H9 (cell line): Measurements from ENCODE around the gene WNT5B. TPM values are rescaled to one million over a fixed set of nuclear protein-coding genes. Genes with fewer than 3 reads are reported as not detected.

ENCODE experiments used
- DNase-seq: peaks from one replicate; pipeline ENCODE4 v3.0.0-alpha.2; 2017
- H2AFZ ChIP-seq: one replicate; pipeline ENCODE4 v1.6.1; 2013; ENCODE audit warnings: mild to moderate bottlenecking, low read length, control low read depth, moderate library complexity
- H2AK5ac ChIP-seq: 2 replicates; pipeline ENCODE4 v1.6.1; 2013; ENCODE audit warnings: low read length, control low read depth, mixed read lengths; ENCODE audit not compliant: insufficient read length
- H2BK120ac ChIP-seq: one replicate; pipeline ENCODE4 v1.6.1; 2013; ENCODE audit warnings: low read depth, mild to moderate bottlenecking, low read length, control low read depth, inconsistent platforms; ENCODE audit not compliant: poor library complexity, severe bottlenecking
- H2BK12ac ChIP-seq: 2 replicates; pipeline ENCODE4 v1.6.1; 2013; ENCODE audit warnings: low read length, control low read depth, mixed read lengths, low read depth; ENCODE audit not compliant: insufficient read length
- H2BK15ac ChIP-seq: 2 replicates; pipeline ENCODE4 v1.6.1; 2013; ENCODE audit warnings: low read depth, low read length, control low read depth
- H2BK20ac ChIP-seq: one replicate; pipeline ENCODE4 v1.6.1; 2013; ENCODE audit warnings: low read depth, mild to moderate bottlenecking, low read length, control low read depth, inconsistent platforms; ENCODE audit not compliant: poor library complexity, severe bottlenecking
- H2BK5ac ChIP-seq: 2 replicates; pipeline ENCODE4 v1.6.1; 2013; ENCODE audit warnings: low read length, control low read depth, mixed read lengths; ENCODE audit not compliant: insufficient read length
- H3K14ac ChIP-seq: 2 replicates; pipeline ENCODE4 v1.6.1; 2013; ENCODE audit warnings: low read length, control low read depth; ENCODE audit not compliant: insufficient read depth
- H3K18ac ChIP-seq: 2 replicates; pipeline ENCODE4 v1.6.1; 2013; ENCODE audit warnings: low read depth, mild to moderate bottlenecking, mixed read lengths, low read length, control low read depth; ENCODE audit not compliant: insufficient read length
- H3K23ac ChIP-seq: 2 replicates; pipeline ENCODE4 v1.6.1; 2013; ENCODE audit warnings: low read length, control low read depth, mixed read lengths, low read depth; ENCODE audit not compliant: insufficient read length
- H3K23me2 ChIP-seq: 2 replicates; pipeline ENCODE4 v1.6.1; 2013; ENCODE audit warnings: low read depth, mild to moderate bottlenecking, mixed read lengths, low read length, control low read depth; ENCODE audit not compliant: insufficient read length, poor library complexity, severe bottlenecking
- H3K27ac ChIP-seq: 2 replicates; pipeline ENCODE4 v1.5.1; 2013; ENCODE audit warnings: low read length, control low read depth, mixed read lengths, low read depth; ENCODE audit not compliant: insufficient read length
- H3K27me3 ChIP-seq: 2 replicates; pipeline ENCODE4 v1.6.1; 2013; ENCODE audit warnings: low read length, control low read depth, inconsistent platforms; ENCODE audit not compliant: insufficient read depth
- H3K4ac ChIP-seq: 2 replicates; pipeline ENCODE4 v1.6.1; 2013; ENCODE audit warnings: low read depth, mild to moderate bottlenecking, control low read depth, inconsistent platforms, low read length, moderate library complexity
- H3K4me1 ChIP-seq: 2 replicates; pipeline ENCODE4 v1.6.1; 2013; ENCODE audit warnings: low read length, control low read depth, inconsistent platforms; ENCODE audit not compliant: insufficient read depth
- H3K4me2 ChIP-seq: 2 replicates; pipeline ENCODE4 v1.6.1; 2013; ENCODE audit warnings: low read length, control low read depth, mixed read lengths; ENCODE audit not compliant: insufficient read length, insufficient read depth
- H3K56ac ChIP-seq: 2 replicates; pipeline ENCODE4 v1.6.1; 2013; ENCODE audit warnings: low read depth, mild to moderate bottlenecking, mixed read lengths, low read length, control low read depth; ENCODE audit not compliant: insufficient read length
- H3K79me1 ChIP-seq: 2 replicates; pipeline ENCODE4 v1.6.1; 2013; ENCODE audit warnings: low read depth, mild to moderate bottlenecking, moderate library complexity, low read length, control low read depth, inconsistent platforms; ENCODE audit not compliant: insufficient read depth, poor library complexity, severe bottlenecking
- H3K79me2 ChIP-seq: 2 replicates; pipeline ENCODE4 v1.6.1; 2013; ENCODE audit warnings: low read length, control low read depth, inconsistent platforms; ENCODE audit not compliant: insufficient read depth
- H3K9ac ChIP-seq: 2 replicates; pipeline ENCODE4 v1.6.1; 2013; ENCODE audit warnings: low read length, control low read depth, mixed read lengths; ENCODE audit not compliant: insufficient read length; ENCODE audit errors: extremely low read depth
- H3K9me3 ChIP-seq: one replicate; pipeline ENCODE4 v1.6.1; 2013; ENCODE audit warnings: low read depth, low read length, inconsistent platforms; ENCODE audit not compliant: control insufficient read depth
- H3T11ph ChIP-seq: one replicate; pipeline ENCODE4 v1.6.1; 2013; ENCODE audit warnings: mild to moderate bottlenecking, low read length, control low read depth, inconsistent platforms
- H4K20me1 ChIP-seq: one replicate; pipeline ENCODE4 v1.6.1; 2013; ENCODE audit not compliant: control insufficient read depth, insufficient read length, insufficient read depth
- H4K5ac ChIP-seq: 2 replicates; pipeline ENCODE4 v1.6.1; 2013; ENCODE audit warnings: low read depth, mild to moderate bottlenecking, mixed read lengths, low read length, control low read depth; ENCODE audit not compliant: insufficient read length
- H4K8ac ChIP-seq: replicated peaks from 2 replicates; pipeline ENCODE4 v1.6.1; 2013; ENCODE audit warnings: low read length, control low read depth, mixed read lengths, low read depth; ENCODE audit not compliant: insufficient read length
- H4K91ac ChIP-seq: 2 replicates; pipeline ENCODE4 v1.6.1; 2013; ENCODE audit warnings: low read depth, mild to moderate bottlenecking, moderate library complexity, mixed read lengths, low read length, control low read depth; ENCODE audit not compliant: insufficient read length
- H3K27ac Mint-ChIP-seq, 3 experiments: 2 replicates in 2 of 3; 3 replicates in 1 of 3; pipeline ENCODE4 v1.8.0; 2020 to 2021; ENCODE audit warnings: mixed read lengths in 3 of 3, mild to moderate bottlenecking in 1 of 3, moderate library complexity in 1 of 3
- H3K27me3 Mint-ChIP-seq: 2 replicates; pipeline ENCODE4 v1.8.0; 2021; ENCODE audit warnings: low read depth, mild to moderate bottlenecking, moderate library complexity, mixed read lengths
- H3K36me3 Mint-ChIP-seq, 3 experiments: 2 replicates in 2 of 3; 3 replicates in 1 of 3; pipeline ENCODE4 v1.8.0; 2020 to 2021; ENCODE audit warnings: low read depth in 3 of 3, mixed read lengths in 3 of 3; ENCODE audit not compliant: insufficient read depth in 1 of 3
- H3K4me1 Mint-ChIP-seq, 2 experiments: 2 replicates each; pipeline ENCODE4 v1.8.0; 2020; ENCODE audit warnings: mixed read lengths in 2 of 2
- H3K4me3 Mint-ChIP-seq, 2 experiments: 2 replicates in 1 of 2; 3 replicates in 1 of 2; pipeline ENCODE4 v1.8.0; 2020 to 2021; ENCODE audit warnings: mild to moderate bottlenecking in 2 of 2, mixed read lengths in 2 of 2, moderate library complexity in 1 of 2
- H3K9me3 Mint-ChIP-seq, 2 experiments: 2 replicates in 1 of 2; 3 replicates in 1 of 2; pipeline ENCODE4 v1.8.0; 2020; ENCODE audit warnings: mild to moderate bottlenecking in 2 of 2, mixed read lengths in 2 of 2, moderate library complexity in 1 of 2
- CTCF ChIP-seq: fragments of 200-600 bp; sonication (generic); conservative IDR thresholded peaks from 3 replicates; pipeline ENCODE4 v1.8.0; 2021; ENCODE audit warnings: antibody characterized with exemption, mild to moderate bottlenecking
- WGBS: extraction: QIAGEN DNeasy Blood & Tissue Kit; methylation state at CpG from one replicate; pipeline ENCODE4 v1.1.7; 2013; ENCODE audit warnings: missing lambda C conversion rate, low lambda C conversion rate, mixed read lengths; ENCODE audit not compliant: insufficient read length; ENCODE audit errors: extremely low coverage; 5-methylcytosine and 5-hydroxymethylcytosine counted together
- total RNA-seq: library from RNA; stranded (reverse); gene quantifications from 2 replicates; pipeline ENCODE4 v1.2.1, GENCODE V29; 2021

Gene WNT5B
- total RNA-seq, 1 experiment from 2014 or later = 1.5 TPM

GRCh38 chr12:1581973-1582708, 46.9 kb upstream of the WNT5B start:
- Histone ChIP-seq H3K27ac (no peak overlapping the region), H2BK120ac (no peak overlapping the region), H3K79me2 (no peaks in the 10 kb centered on the region), H3K14ac (no peak overlapping the region), H3K27me3 (no peaks in the 10 kb centered on the region; the same call in 1 of the 2 replicates), H2BK15ac (no peak overlapping the region), H4K5ac (no peak overlapping the region), H2BK5ac (no peak overlapping the region), H3K9me3 (no peaks in the 10 kb centered on the region), H4K20me1 (no peaks in the 10 kb centered on the region), H2BK12ac (no peak overlapping the region), H2AFZ (no peak overlapping the region), H3K56ac (no peak overlapping the region), H3K79me1 (no peaks in the 10 kb centered on the region), H4K91ac (no peak overlapping the region), H2AK5ac (no peak overlapping the region), H3K4me2 (no peak overlapping the region), H3K23ac (no peak overlapping the region), H2BK20ac (no peak overlapping the region), H4K8ac (no peak overlapping the region), H3K4me1 (no peaks in the 10 kb centered on the region), H3K9ac (no peak overlapping the region), H3K23me2 (no peaks in the 10 kb centered on the region), H3K18ac (no peak overlapping the region), H3T11ph (no peak overlapping the region), H3K4ac (no peak overlapping the region)
- Mint-ChIP-seq H3K27me3 (peaks cover 67% of the 10 kb centered on the region), H3K9me3 (no peaks in the 10 kb centered on the region), H3K4me3 (no peak overlapping the region), H3K36me3 (no peaks in the 10 kb centered on the region), H3K4me1 (peaks cover 6 to 24% of the 10 kb centered on the region in 2 experiments), H3K27ac (no peak overlapping the region)
- no CpG with 5 or more reads among the region's 11 CpGs for WGBS
- DNase-seq = no peak
- no peak for TF ChIP-seq CTCF
